NCI-H1436 treated with DMSO at 0.1 percent for 48 hours (cell line): ENCODE measurements around the gene MAP4K2.
"Not testable (repeated sequence)": the region's sequence is repeated elsewhere in the genome, so short reads cannot be mapped to it uniquely, and the experiment has no call there.

Experiments used
- DNase-seq: peaks from one replicate; lab custom pipeline; 2025; lab: John Stamatoyannopoulos, UW

The MAP4K2 gene

DNA sequence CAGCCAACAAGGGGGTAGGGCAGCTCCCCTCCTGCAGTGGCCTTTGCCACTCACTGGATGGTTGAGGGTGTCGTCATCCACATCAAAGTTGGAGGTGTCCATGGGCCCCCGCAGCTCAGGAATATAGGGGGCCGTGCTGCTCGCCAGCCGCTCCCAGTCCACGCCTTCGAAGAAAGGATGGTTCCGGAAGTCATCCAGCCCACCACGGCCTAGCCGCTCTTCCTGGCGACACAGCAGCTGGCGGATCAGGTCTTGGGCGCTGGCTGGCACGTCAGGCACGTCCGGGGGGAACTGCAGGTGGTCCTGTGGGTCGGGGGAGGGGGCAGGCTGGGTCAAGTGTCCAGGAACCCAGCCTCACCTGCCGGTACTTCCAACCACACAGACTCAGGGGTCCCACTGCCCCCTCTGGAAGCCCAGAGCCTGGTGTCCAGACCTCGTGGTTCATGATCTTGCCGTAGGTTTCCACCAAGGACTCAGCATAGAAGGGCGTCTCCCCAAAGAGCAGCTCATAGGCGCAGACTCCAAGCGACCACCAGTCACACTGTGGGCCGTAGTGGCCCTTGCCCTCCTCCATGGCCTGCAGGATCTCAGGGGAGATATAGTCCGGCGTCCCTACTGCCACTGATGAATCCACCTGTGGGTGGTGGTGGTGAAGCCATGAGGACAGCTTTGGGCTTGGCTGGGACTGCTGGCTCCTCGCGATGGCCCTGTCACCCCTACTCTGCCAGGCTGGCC is 35.8 kb upstream of the MAP4K2 start:
- no peak for DNase-seq

GRCh38 chr11:64837887-64838351 is 34.9 kb upstream of the MAP4K2 start:
- DNase-seq = no peak

DNA sequence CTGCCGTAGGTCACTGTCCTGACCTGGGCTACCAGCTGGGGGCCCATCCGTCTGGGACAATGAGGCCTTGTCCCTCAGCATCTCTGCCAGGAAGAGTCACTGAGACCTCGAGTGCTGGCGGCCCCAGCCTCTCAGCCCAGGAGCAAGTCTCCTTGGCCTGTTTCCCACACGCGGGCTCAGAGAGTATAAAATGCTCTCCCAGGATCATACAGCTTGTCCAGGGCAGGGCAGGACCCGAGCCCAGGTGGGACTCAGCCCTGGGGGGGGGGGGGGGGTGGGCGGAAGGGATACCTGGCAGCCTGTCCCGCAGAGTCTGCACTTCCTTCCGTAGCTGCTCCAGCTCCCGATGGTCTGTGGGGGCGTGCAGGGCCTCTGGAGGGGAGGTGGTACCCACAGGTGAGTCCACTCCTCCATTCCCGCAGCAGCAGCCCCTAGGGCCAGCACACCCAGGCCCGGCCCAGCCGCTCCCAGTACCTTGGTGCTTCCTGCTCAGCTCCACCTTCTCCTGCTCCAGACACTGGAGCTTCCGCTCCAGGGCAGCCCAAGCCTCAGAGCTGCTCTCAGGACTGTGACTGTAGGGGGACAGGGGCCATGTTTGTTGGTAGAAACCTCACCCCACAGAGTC is 33.5 kb upstream of the MAP4K2 start:
- no peak for DNase-seq

GRCh38 chr11:64835616-64836447 is 32.8 kb upstream of the MAP4K2 start:
- DNase-seq = no peak

- DNase-seq = no peak
Measured at GRCh38 chr11:64834723-64835615, 32.0 kb upstream of the MAP4K2 start.

DNA sequence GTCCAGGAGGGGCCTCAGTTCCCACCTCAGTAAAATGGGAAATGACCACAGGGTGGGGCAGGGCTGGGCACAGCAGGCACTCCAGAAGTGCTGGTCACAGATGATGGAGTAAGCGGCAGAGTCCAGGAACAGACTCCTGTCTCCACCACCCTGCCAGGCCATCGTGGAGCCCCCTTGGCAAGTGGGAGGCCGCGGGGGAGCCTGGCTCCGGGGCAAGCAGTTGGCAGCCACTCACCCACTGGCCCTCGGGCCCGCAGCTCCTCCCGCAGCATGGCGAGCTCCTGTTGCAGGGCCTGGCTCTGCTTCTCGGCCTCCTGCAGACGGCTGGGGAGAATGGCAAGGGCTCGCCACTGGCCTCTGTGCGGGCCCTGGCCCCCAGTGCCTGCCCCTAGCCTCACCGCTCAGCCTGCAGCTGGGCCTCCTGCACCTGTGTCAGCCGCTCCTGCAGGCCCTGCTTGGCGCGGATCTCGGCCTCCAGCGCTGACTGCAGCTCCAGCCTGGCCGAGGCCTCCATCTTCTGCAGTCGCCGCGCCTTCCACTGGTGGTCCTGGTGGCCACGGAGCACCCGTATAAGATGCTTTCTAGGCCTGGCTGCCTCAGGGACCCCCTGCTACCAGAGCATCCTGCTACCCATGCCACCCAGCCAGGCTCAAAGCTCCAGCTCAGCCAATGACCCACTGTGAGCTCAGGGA is 31.2 kb upstream of the MAP4K2 start:
- DNase-seq = no peak

DNA sequence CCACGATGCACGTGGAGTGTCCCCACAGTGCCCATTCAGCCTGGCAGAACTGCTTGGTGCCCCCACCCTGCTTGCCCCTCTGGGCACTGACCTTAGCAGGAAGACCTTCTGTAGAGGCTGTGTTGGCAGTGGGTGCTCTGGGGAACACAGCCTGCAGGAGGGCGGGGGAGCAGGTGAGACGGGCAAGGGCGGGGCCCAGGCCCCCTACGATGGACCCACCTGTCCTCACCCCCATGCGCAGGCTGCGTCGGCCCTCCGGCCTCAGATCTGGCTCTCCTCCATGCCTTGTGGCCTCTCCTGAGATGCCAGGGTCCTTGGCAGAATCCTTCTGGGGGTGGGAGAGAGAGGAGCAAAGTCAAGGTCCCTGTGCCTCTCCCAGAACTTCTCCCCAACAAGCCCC is 30.5 kb upstream of the MAP4K2 start:
- no peak for DNase-seq

- no peak for DNase-seq
Measured at GRCh38 chr11:64833198-64833502, 30.1 kb upstream of the MAP4K2 start.

- DNase-seq = no peak
Measured at GRCh38 chr11:64832467-64833197, 29.6 kb upstream of the MAP4K2 start.

GRCh38 chr11:64831411-64831891 is 28.4 kb upstream of the MAP4K2 start:
- DNase-seq = no peak

GRCh38 chr11:64829536-64830251 is 26.7 kb upstream of the MAP4K2 start:
- no peak for DNase-seq

GRCh38 chr11:64827451-64827839 is 24.4 kb upstream of the MAP4K2 start:
- no peak for DNase-seq

DNA sequence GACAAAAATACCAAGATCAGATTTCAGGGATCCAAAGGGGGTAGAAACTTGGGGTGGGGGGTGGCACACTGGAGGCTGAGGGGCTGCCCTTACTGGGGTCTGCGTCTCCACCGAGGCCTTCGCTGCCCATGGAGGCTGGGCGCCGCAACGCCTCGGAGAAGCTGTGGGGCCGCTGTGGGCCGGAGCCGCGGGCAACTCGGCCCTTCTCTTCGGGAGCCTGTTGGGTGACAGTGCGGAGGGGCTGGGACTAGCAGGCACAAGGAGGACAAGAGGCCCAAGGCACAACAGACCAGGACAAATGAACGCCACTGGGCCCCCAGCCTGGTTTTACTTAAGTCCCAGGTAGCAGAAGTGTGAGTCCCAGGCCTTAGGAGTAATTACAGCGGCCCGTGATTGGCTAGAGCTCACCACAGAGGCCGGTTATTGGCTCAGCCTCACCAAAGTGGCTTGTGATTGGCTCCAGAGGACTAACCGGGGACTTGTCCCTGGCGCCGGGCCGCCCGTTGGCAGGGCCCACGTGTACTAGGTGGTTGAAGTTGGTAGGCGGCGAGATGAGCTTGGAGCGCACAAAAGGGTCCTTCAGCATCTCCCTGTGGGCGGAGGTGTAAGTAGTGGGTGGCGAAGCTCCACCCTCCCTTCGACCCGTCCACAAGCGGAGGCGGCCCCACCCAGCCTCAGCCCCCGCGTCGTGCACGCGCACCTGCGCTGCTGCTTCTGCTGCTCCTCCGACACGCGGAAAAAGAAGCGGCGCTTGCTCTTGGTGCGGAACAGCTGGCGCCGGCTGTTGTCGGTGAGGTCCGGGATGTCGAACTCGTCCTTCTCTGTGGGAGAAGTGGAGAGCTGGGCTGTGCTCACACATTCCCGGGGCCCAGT is 23.8 kb upstream of the MAP4K2 start:
- DNase-seq = no peak

DNA sequence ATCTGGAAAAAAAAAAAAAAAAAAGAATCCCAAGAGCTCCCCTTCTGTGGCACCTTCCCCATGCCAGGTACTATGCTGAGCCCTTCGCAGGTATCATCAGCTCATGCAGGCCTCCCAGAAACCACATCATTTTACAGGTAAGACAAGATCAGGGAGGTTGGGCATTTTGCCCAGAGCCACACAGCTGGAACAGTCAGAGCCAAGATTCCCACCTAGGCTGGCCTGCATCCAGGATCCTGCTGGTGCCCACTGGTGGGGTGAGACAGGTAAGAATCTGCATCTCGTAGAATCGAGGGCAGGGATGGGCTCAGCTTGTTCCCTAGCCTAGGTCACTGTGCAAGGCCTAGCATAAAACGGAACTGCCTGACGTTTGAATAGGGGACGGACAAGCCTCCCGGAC is 23.0 kb upstream of the MAP4K2 start:
- no peak for DNase-seq

DNA sequence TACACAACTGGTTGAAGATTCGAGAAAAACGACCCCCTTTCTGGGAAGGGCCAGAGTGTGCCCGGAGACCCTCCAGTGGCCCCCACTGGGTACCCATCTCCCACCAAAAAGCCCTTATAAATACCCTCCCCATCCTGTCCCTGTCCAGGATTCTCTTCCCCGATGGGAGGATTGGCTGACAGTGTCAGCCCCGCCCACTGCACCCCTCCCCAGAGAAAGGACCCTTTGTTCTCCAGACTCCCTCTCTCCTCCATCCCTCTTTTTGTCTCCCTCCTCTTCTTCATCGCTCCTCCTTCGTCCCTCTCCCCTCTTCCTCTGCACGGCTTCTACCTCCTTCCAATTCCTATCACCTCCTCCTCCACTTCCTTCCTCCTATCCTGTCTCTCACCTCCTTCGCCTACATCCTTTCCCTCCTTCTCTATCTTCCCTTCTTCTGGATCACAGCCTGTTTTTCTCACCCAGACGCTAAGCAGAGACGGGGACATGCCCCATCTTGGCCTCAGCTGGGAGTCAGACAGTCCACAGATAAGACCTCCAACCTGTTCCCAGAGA is 20.6 kb upstream of the MAP4K2 start:
- no peak for DNase-seq

- no peak for DNase-seq
Measured at GRCh38 chr11:64817476-64817875, 14.5 kb upstream of the MAP4K2 start.

DNA sequence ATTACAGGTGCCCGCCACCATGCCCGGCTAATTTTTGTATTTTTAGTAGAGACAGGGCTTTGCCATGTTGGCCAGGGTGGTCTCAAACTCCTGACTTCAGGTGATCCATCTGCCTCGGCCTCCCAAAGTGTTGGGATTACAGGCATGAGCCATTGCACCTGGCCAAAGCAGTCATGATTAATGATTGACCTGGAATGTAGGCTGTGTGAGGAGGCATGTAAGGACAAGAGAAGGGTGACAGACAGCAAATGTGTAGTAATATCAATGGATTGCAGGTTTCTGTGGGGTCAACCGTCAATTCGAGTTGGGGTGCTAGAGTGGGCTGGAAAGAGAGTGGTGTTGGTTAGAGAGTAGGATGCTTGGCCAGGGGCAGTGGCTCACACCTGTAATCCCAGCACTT is 12.4 kb upstream of the MAP4K2 start:
- not testable (repeated sequence) for DNase-seq

- DNase-seq = no peak
Measured at GRCh38 chr11:64814712-64815187, 11.7 kb upstream of the MAP4K2 start.
